ENCODE results near the gene MRPS14. TPM values are rescaled to one million over a fixed set of nuclear protein-coding genes. Genes with fewer than 3 reads are reported as not detected.

Gene MRPS14
- total and polyA plus RNA-seq, 8 donors = 30.3 to 46.6 (median 44.6) TPM

DNA sequence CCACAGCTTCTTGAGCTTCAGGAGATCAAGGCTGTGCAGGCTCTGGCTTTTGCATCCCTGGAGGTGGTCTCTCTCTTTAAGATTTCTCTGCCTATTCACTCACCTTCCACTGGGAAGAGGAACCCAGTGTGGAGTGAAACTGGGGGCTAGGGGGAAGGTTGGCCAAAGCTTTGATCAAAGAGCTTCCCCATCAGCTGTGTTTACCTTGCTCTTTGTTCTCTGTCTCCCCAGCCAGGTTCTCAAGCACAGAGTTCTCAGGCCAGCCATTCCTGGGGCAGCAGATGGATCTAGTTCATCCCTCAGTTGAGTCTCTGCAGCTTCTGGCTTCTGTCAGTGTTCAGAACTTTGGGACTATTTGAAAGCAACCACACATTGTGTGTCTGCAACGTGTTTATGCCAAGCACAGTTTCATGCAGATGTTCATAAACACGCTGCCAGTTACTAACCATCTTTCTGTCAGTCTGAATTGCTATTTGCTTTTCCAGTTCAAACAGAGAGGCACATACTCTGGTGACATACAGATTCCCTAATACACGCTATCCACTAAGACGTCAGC is 17.2 kb upstream of the MRPS14 start:
- H3K9me3 ChIP-seq = no peaks in the 10 kb centered on the region
- no peak for ATAC-seq
- H3K27me3 ChIP-seq = no peaks in the 10 kb centered on the region
- DNase-seq = no peak
- H3K36me3 ChIP-seq = no peaks in the 10 kb centered on the region
- H3K27ac ChIP-seq = no peak overlapping the region
- TF ChIP-seq, protein P1, sequence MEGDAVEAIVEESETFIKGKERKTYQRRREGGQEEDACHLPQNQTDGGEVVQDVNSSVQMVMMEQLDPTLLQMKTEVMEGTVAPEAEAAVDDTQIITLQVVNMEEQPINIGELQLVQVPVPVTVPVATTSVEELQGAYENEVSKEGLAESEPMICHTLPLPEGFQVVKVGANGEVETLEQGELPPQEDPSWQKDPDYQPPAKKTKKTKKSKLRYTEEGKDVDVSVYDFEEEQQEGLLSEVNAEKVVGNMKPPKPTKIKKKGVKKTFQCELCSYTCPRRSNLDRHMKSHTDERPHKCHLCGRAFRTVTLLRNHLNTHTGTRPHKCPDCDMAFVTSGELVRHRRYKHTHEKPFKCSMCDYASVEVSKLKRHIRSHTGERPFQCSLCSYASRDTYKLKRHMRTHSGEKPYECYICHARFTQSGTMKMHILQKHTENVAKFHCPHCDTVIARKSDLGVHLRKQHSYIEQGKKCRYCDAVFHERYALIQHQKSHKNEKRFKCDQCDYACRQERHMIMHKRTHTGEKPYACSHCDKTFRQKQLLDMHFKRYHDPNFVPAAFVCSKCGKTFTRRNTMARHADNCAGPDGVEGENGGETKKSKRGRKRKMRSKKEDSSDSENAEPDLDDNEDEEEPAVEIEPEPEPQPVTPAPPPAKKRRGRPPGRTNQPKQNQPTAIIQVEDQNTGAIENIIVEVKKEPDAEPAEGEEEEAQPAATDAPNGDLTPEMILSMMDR (IDR thresholded peaks at IDR 0.05) = no peak
- intact Hi-C loops (cut with DNase I) = no loop called here
- H3K4me3 ChIP-seq = no peak overlapping the region
- no peaks in the 10 kb centered on the region for H3K4me1 ChIP-seq

DNA sequence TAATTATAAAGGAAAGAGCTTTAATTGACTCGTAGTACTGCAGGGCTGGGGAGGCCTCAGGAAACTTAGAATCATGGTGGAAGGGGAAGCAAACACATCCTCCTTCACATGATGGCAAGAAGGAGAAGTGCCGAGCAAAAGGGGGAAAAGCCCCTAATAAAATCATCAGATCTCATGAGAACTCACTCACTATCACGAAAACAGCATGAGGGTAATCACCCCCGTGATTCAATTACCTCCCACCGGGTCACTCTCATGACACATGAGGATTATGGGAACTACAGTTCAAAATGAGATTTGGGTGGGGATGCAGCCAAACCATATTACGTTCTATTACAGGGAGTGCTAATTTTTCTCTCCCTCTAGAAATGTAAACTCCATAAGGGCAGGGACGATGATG is 14.2 kb upstream of the MRPS14 start:
- H3K9me3 ChIP-seq = no peaks in the 10 kb centered on the region
- no peaks in the 10 kb centered on the region for H3K36me3 ChIP-seq
- DNase-seq = no peak
- H3K4me1 ChIP-seq = no peaks in the 10 kb centered on the region
- no peaks in the 10 kb centered on the region for H3K27me3 ChIP-seq
- no peak overlapping the region for H3K4me3 ChIP-seq
- intact Hi-C loops (cut with DNase I) = no loop called here
- TF ChIP-seq, protein P1 (IDR thresholded peaks at IDR 0.05) = no peak
- ATAC-seq = no peak
- H3K27ac ChIP-seq = no peak overlapping the region

DNA sequence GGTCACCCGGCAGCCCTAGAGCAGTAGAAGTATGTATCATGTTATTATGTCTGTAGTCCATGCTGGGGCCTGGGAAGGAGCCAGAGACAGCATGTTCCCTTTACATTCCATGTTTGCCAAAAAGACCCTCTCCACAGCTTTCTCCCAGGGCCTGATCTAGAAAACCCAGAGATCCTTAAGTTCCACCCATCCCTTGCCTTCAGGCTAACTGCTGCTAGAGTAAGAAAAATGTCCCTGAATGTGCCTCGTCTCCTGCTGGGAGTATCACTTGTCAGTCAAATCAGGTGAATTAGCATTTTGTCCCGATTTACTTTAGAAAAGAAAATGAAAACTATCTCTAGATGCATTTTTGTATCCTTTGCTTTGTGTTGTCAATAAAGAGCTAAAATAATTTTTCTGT is 13.3 kb upstream of the MRPS14 start:
- no peak overlapping the region for H3K4me3 ChIP-seq
- intact Hi-C loops (cut with DNase I) = no loop called here
- no peaks in the 10 kb centered on the region for H3K9me3 ChIP-seq
- DNase-seq (no peak), ATAC-seq (no peak)
- no peaks in the 10 kb centered on the region for H3K36me3 ChIP-seq
- H3K27me3 ChIP-seq = no peaks in the 10 kb centered on the region
- H3K4me1 ChIP-seq = no peaks in the 10 kb centered on the region
- TF ChIP-seq, protein P1 (IDR thresholded peaks at IDR 0.05) = no peak
- no peak overlapping the region for H3K27ac ChIP-seq

DNA sequence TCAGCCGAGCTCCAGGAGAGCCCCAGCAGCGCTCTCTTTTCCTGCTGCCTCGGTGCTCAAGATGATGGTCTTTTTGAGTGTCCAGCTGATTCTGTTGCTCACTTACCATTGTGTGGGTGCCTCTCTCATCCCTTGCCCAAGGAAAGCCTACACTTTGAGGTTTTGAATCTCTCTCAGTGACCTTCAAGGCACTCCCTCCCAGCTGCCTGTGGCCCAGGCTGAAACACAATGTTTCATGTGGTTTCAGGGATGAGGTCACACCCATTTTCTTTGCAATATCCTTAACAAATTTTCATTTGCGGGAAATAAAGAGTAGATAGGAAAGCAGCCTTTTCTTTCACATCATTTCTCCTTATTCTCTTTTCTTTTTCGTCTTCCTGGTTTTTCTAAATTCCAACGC is 12.6 kb upstream of the MRPS14 start:
- Histone ChIP-seq H3K4me3 (no peak overlapping the region), H3K4me1 (no peaks in the 10 kb centered on the region), H3K27me3 (no peaks in the 10 kb centered on the region), H3K9me3 (no peaks in the 10 kb centered on the region), H3K27ac (no peak overlapping the region), H3K36me3 (no peaks in the 10 kb centered on the region)
- DNase-seq (no peak), ATAC-seq (no peak)
- intact Hi-C loops (cut with DNase I) = no loop called here
- TF ChIP-seq, protein P1 (IDR thresholded peaks at IDR 0.05) = no peak

DNA sequence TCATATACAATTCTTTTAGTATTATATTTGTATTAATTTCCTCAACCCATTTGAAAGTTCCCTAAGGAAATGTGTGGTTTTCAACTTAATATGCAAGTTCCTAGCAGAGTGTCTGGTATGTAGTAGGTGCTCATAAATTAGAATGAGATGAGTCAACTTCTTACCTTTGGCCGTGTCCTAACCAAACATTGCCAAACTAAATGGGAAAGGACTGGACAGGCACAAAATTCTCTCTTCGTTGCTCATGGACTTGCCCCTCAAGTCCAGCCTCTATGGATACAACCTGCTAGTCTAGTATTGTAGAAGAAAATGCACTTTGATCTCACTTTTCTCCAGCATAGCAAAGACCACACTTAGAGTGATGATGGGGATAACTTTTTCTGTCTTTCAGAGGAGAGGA is 11.6 kb upstream of the MRPS14 start:
- TF ChIP-seq, protein P1 (IDR thresholded peaks at IDR 0.05) = no peak
- Histone ChIP-seq H3K27me3 (no peaks in the 10 kb centered on the region), H3K4me3 (no peak overlapping the region), H3K27ac (no peak overlapping the region), H3K4me1 (no peaks in the 10 kb centered on the region), H3K9me3 (no peaks in the 10 kb centered on the region), H3K36me3 (no peaks in the 10 kb centered on the region)
- ATAC-seq = no peak
- intact Hi-C loops (cut with DNase I) = loop anchor here in 1 of 2 donors (5.0 kb wide), 2 partner anchors 98 to 113 kb away; no protein-coding TSS in a partner anchor
- no peak for DNase-seq

Data from left lung (tissue), 10 donors.